Body of pancreas (tissue), 4 donors: ENCODE results near the gene AJAP1.

Experiments used
- CTCF ChIP-seq, 7 experiments: fragments of 450-650 bp in 4 of 7; fragments of 200-600 bp in 3 of 7; sonication (generic) in 3 of 7; IDR thresholded peaks; one replicate each; pipeline ENCODE4 v1.5.1; 2016 to 2019; ENCODE audit warnings: antibody characterized with exemption in 7 of 7
- POLR2A ChIP-seq, 3 donors: fragments of 450-650 bp; IDR thresholded peaks; one replicate each; pipeline ENCODE4 v1.6.1; 2016; ENCODE audit warnings: antibody characterized with exemption in 3 of 3, mild to moderate bottlenecking in 2 of 3

GRCh38 chr1:4745560-4745959 lies 91.2 kb downstream of the AJAP1 start:
- TF ChIP-seq CTCF (IDR thresholded peaks at IDR 0.05) (no peak), POLR2A (IDR thresholded peaks at IDR 0.05) (no peak)
